HepG2 (cell line): ENCODE measurements around the gene RSRC2. TPM values are rescaled to one million over a fixed set of nuclear protein-coding genes. Genes with fewer than 3 reads are reported as not detected.

Source experiments
- CBX1 ChIP-seq: IDR thresholded peaks from one replicate; pipeline ENCODE4 v1.6.1; 2016; ENCODE audit warnings: antibody characterized with exemption, low read depth
- CEBPZ ChIP-seq: IDR thresholded peaks from 2 replicates; pipeline ENCODE4 v1.6.1; 2012; ENCODE audit warnings: low read length, improper control_type of control experiment
- CHD4 ChIP-seq: fragments of 200-600 bp; sonication (generic); IDR thresholded peaks from 2 replicates; pipeline ENCODE4 v1.7.0; 2017; ENCODE audit warnings: mild to moderate bottlenecking, low read length, borderline replicate concordance
- KIAA2018 ChIP-seq: sonication (generic); formaldehyde crosslinking; IDR thresholded peaks from 2 replicates; pipeline ENCODE4 v1.5.0; 2020; ENCODE audit warnings: mild to moderate bottlenecking, missing genetic modification reagents, borderline replicate concordance
- KLF6 ChIP-seq: IDR thresholded peaks from 2 replicates; pipeline ENCODE4 v1.8.0; 2016; ENCODE audit warnings: missing biosample characterization, missing genetic modification reagents
- NFIC ChIP-seq: IDR thresholded peaks from 2 replicates; pipeline ENCODE4 v1.6.1; 2012; ENCODE audit warnings: mild to moderate bottlenecking, low read length, inconsistent platforms
- NR2F2 ChIP-seq: IDR thresholded peaks from 2 replicates; pipeline ENCODE4 v1.6.1; 2012; ENCODE audit warnings: low read depth, inconsistent platforms, borderline replicate concordance
- RAD51 ChIP-seq: fragments of 450-650 bp; IDR thresholded peaks from 2 replicates; pipeline ENCODE4 v1.6.1; 2016; ENCODE audit warnings: borderline replicate concordance
- STAT6 ChIP-seq: sonication (generic); formaldehyde crosslinking; IDR thresholded peaks from 2 replicates; pipeline ENCODE4 v1.4.0; 2020; ENCODE audit warnings: missing genetic modification reagents, mild to moderate bottlenecking, borderline replicate concordance
- TSC22D2 ChIP-seq: sonication (generic); formaldehyde crosslinking; IDR thresholded peaks from 2 replicates; pipeline ENCODE4 v1.5.1; 2020; ENCODE audit warnings: missing genetic modification reagents, mild to moderate bottlenecking, borderline replicate concordance
- ZNF18 ChIP-seq: sonication (generic); formaldehyde crosslinking; IDR thresholded peaks from 2 replicates; pipeline ENCODE4 v1.8.0; 2022; ENCODE audit warnings: mild to moderate bottlenecking, missing genetic modification reagents; ENCODE audit not compliant: insufficient replicate concordance
- ZNF317 ChIP-seq: sonication (generic); formaldehyde crosslinking; IDR thresholded peaks from 2 replicates; pipeline ENCODE4 v1.5.0; 2020; ENCODE audit warnings: mild to moderate bottlenecking, missing genetic modification reagents
- ZNF343 ChIP-seq: sonication (generic); formaldehyde crosslinking; IDR thresholded peaks from 2 replicates; pipeline ENCODE4 v1.4.0; 2020; ENCODE audit warnings: mild to moderate bottlenecking, missing genetic modification reagents
- ZNF546 ChIP-seq: sonication (generic); formaldehyde crosslinking; conservative IDR thresholded peaks from 2 replicates; pipeline ENCODE4 v1.8.1; 2023; ENCODE audit warnings: mild to moderate bottlenecking, missing genetic modification reagents
- ZNF724P ChIP-seq: sonication (generic); formaldehyde crosslinking; IDR thresholded peaks from 2 replicates; pipeline ENCODE4 v1.8.0; 2022; ENCODE audit warnings: missing genetic modification reagents, borderline replicate concordance
- polyA plus RNA-seq, 8 experiments: library from polyadenylated mRNA; depleted of rRNA in 3 of 8; stranded (reverse) in 7 of 8; unstranded in 1 of 8; fragments of >200 nt; fragmentation: Illumina TruSeq in 4 of 8; extraction: Trizol in 4 of 8; gene quantifications; 2 replicates each; pipeline versions ENCODE4 v1.2.1 to v1.2.3, GENCODE V29; 2011 to 2016; ENCODE audit warnings: low read depth in 4 of 8, missing spikeins in 1 of 8, mixed read lengths in 1 of 8; ENCODE audit not compliant: insufficient read depth in 1 of 8
- total RNA-seq, 5 experiments: library from RNA; depleted of rRNA; stranded (reverse); fragments of >200 nt; fragmentation: Illumina TruSeq; extraction: Trizol; gene quantifications; 2 replicates each; pipeline ENCODE4 v1.2.3, GENCODE V29; 2016; ENCODE audit warnings: low read depth in 1 of 5

The RSRC2 gene
- total and polyA plus RNA-seq, 2 of the 13 experiments (the other 11 are each of a cell fraction or from before 2014, with no cell fraction given): 31.4 to 77.8 TPM

GRCh38 chr12:122491991-122492390 lies 34.7 kb downstream of the RSRC2 start (continued):
- TF ChIP-seq TSC22D2 (peak; percentile 36; the same call in 1 of the 2 replicates), CEBPZ (no peak), ZNF343 (CRISPR knock-in tag) (no peak), CBX1 (no peak), ZNF317 (CRISPR knock-in tag) (no peak), NFIC (peak; percentile 34; the same call in 1 of the 2 replicates), KLF6 (CRISPR knock-in tag) (no peak), CHD4 (no peak), KIAA2018 (CRISPR knock-in tag) (no peak), ZNF724P (CRISPR knock-in tag) (no peak), NR2F2 (peak; percentile 85), RAD51 (no peak), ZNF546 (CRISPR knock-in tag) (no peak), ZNF18 (CRISPR knock-in tag) (no peak), STAT6 (CRISPR knock-in tag) (no peak)
